Osteocyte (in vitro differentiated cells): ENCODE data around the gene GMPS. TPM values are rescaled to one million over a fixed set of nuclear protein-coding genes. Genes with fewer than 3 reads are reported as not detected.

Experiments
- DNase-seq: peaks from one replicate; pipeline ENCODE4 v3.0.0; 2021; ENCODE audit warnings: mixed read lengths; ENCODE audit not compliant: unreplicated experiment; ENCODE audit errors: extremely low spot score
- H3K27ac Mint-ChIP-seq: one replicate; pipeline ENCODE4 v1.8.0; 2021; ENCODE audit warnings: mild to moderate bottlenecking, mixed read lengths; ENCODE audit not compliant: unreplicated experiment
- H3K27me3 Mint-ChIP-seq: one replicate; pipeline ENCODE4 v1.8.0; 2021; ENCODE audit warnings: mixed read lengths; ENCODE audit not compliant: unreplicated experiment
- H3K36me3 Mint-ChIP-seq: one replicate; pipeline ENCODE4 v1.8.0; 2021; ENCODE audit warnings: mixed read lengths; ENCODE audit not compliant: unreplicated experiment
- H3K4me1 Mint-ChIP-seq: one replicate; pipeline ENCODE4 v1.8.0; 2021; ENCODE audit warnings: mixed read lengths; ENCODE audit not compliant: unreplicated experiment
- H3K4me3 Mint-ChIP-seq: one replicate; pipeline ENCODE4 v1.8.0; 2021; ENCODE audit warnings: mild to moderate bottlenecking, moderate library complexity, mixed read lengths; ENCODE audit not compliant: unreplicated experiment
- H3K9me3 Mint-ChIP-seq: one replicate; pipeline ENCODE4 v1.8.0; 2021; ENCODE audit warnings: mixed read lengths; ENCODE audit not compliant: unreplicated experiment
- CTCF ChIP-seq: fragments of 200-600 bp; sonication (generic); IDR thresholded peaks from 2 replicates; pipeline ENCODE4 v1.5.0; 2021; ENCODE audit warnings: antibody characterized with exemption, mild to moderate bottlenecking, moderate library complexity
- total RNA-seq: library from RNA; stranded (reverse); gene quantifications from 2 replicates; pipeline ENCODE4 v1.2.1, GENCODE V29; 2021

Gene GMPS
- total RNA-seq, 1 donor from 2014 or later = 60.8 TPM

DNA sequence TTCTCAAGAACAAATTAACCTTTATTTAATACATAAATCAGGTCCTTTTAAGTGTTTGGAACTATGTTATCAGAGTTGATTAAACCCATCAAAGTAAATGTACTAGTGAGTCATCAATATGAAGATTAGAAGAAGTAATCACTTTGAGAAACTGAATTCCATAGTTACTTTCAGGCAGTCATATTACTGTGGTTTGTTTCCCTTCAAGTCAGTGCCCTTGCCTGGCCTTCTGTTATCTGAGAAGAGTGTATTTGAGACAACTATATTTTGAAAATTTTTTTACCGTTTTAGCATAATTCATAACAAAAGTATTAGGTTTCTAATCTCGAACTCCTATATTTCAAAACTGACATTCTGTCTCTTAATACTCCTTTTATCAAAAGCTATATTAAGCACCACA is 73.6 kb downstream of the GMPS start:
- TF ChIP-seq CTCF = no peak
- no peak overlapping the region for H3K27ac Mint-ChIP-seq
- H3K4me3 Mint-ChIP-seq = no peak overlapping the region
- no peak for DNase-seq
- H3K27me3 Mint-ChIP-seq = no peaks in the 10 kb centered on the region
- peaks cover 29% of the 10 kb centered on the region for H3K4me1 Mint-ChIP-seq
- no peaks in the 10 kb centered on the region for H3K9me3 Mint-ChIP-seq
- peaks cover 19% of the 10 kb centered on the region for H3K36me3 Mint-ChIP-seq

DNA sequence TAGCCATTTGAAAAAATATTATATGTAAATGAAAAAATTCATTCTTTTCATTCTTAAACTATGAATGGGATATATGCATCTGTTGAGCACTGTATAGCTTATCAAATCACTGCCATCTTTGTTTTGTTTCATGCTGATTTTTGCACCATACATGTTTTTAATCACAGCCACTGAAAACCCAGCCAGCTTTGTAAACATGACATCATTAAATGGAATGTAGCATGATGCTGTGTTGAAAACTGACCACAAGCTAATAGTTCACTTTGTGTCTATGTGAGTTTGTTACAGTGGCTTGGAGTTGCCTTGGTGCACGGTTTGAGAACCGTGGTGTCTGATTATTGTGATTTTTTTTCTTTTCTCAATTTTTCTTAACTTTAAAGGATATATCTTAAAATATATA is 75.7 kb downstream of the GMPS start:
- H3K9me3 Mint-ChIP-seq = no peaks in the 10 kb centered on the region
- no peaks in the 10 kb centered on the region for H3K27me3 Mint-ChIP-seq
- H3K36me3 Mint-ChIP-seq = peaks cover 13% of the 10 kb centered on the region
- H3K4me3 Mint-ChIP-seq = no peak overlapping the region
- peaks cover 41% of the 10 kb centered on the region for H3K4me1 Mint-ChIP-seq
- H3K27ac Mint-ChIP-seq = peak overlapping the region; percentile 81
- no peak for DNase-seq
- TF ChIP-seq CTCF = no peak

DNA sequence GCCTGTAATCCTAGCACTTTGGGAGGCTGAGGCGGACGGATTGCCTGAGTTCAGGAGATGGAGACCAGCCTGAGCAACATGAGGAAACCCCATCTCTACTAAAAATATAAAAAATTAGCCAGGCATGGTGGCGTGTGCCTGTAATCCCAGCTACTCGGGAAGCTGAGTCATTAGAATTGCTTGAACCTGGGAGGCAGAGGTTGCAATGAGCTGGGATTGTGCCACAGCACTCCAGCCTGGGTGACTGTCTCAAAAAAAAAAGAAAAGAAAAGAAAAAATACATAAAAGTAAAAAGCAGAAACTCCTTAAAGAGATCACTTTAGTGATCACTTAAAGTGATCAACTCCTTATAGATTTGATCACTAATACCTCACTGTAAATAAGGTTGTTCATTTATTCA is 78.0 kb downstream of the GMPS start:
- no peak overlapping the region for H3K27ac Mint-ChIP-seq
- peaks cover 2% of the 10 kb centered on the region for H3K36me3 Mint-ChIP-seq
- H3K4me3 Mint-ChIP-seq = no peak overlapping the region
- no peaks in the 10 kb centered on the region for H3K27me3 Mint-ChIP-seq
- H3K9me3 Mint-ChIP-seq = no peaks in the 10 kb centered on the region
- peaks cover 41% of the 10 kb centered on the region for H3K4me1 Mint-ChIP-seq
- TF ChIP-seq CTCF = no peak
- DNase-seq = no peak

GRCh38 chr3:155949453-155950217 is 79.2 kb downstream of the GMPS start:
- H3K27ac Mint-ChIP-seq = peak overlapping the region; percentile 58
- H3K27me3 Mint-ChIP-seq = no peaks in the 10 kb centered on the region
- no peak for DNase-seq
- H3K4me3 Mint-ChIP-seq = no peak overlapping the region
- peaks cover 2% of the 10 kb centered on the region for H3K36me3 Mint-ChIP-seq
- peaks cover 35% of the 10 kb centered on the region for H3K4me1 Mint-ChIP-seq
- TF ChIP-seq CTCF = no peak
- H3K9me3 Mint-ChIP-seq = no peaks in the 10 kb centered on the region

- no peak overlapping the region for H3K4me3 Mint-ChIP-seq
Observed at GRCh38 chr3:155956508-155957411, 86.3 kb downstream of the GMPS start.

More at GRCh38 chr3:155956508-155957411, 86.3 kb downstream of the GMPS start:
- Mint-ChIP-seq H3K4me1 (no peaks in the 10 kb centered on the region), H3K36me3 (peaks cover 6% of the 10 kb centered on the region), H3K27ac (no peak overlapping the region), H3K27me3 (no peaks in the 10 kb centered on the region), H3K9me3 (peaks cover 4% of the 10 kb centered on the region)
- DNase-seq = no peak
- no peak for TF ChIP-seq CTCF
